ENCODE data around the gene C17orf58. TPM values are rescaled to one million over a fixed set of nuclear protein-coding genes. Genes with fewer than 3 reads are reported as not detected.

The C17orf58 gene
- total RNA-seq, 1 donor from 2014 or later, result 8.5 TPM

DNA sequence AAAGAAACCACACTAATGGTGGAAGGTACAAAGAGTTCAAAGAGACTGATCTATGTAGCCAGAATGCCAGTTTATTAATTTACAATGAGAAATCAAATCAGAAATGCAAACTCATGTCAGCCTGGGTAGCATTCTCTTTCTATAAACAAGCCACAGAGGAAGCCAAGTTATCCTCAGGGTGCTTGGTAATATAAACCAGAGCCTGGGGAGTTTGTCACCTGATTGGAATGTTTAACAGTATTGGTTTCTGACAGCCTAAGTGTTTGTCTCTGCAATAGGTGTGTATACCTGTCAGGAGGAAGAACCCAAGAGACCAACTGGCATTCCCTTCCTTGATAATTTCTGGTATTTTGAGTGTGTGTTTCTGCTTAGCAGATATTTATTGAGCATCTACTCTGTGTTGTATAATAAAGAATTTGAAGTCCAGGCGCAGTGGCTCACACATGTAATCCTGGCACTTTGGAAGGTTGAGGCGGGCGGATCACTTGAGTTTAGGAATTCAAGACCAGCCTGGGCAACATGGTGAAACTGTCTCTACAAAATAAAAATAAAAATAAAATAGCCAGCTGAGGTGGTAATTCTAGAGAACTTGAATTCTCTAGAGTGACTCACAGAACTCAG lies 3.1 kb upstream of the C17orf58 start:
- Histone ChIP-seq H3K4me3 (ENCODE audit: insufficient read depth, low read depth, low read length) (no peak overlapping the region), H3K9ac (ENCODE audit: low read length) (no peak overlapping the region), H3K36me3 (ENCODE audit: insufficient read depth, low read length) (no peaks in the 10 kb centered on the region), H3K27me3 (ENCODE audit: insufficient read depth, low read length) (no peaks in the 10 kb centered on the region), H3K79me2 (ENCODE audit: insufficient read depth, low read length) (no peaks in the 10 kb centered on the region), H3K4me1 (ENCODE audit: insufficient read depth, low read length) (peaks cover 13% of the 10 kb centered on the region), H4K20me1 (ENCODE audit: insufficient read depth, low read length) (no peaks in the 10 kb centered on the region), H3K9me3 (ENCODE audit: insufficient read depth, low read depth, low read length) (no peaks in the 10 kb centered on the region), H3K27ac (ENCODE audit: low read depth, low read length) (no peak overlapping the region), H2AFZ (ENCODE audit: low read depth, low read length) (no peak overlapping the region), H3K4me2 (ENCODE audit: low read length) (no peak overlapping the region)
- FAIRE-seq, result no peak
- Mint-ChIP-seq H3K4me3 (ENCODE audit: unreplicated experiment) (no peak overlapping the region), H3K27me3 (ENCODE audit: low read depth, unreplicated experiment) (peaks cover 9% of the 10 kb centered on the region), H3K4me1 (ENCODE audit: low read depth, unreplicated experiment) (peaks cover 13% of the 10 kb centered on the region), H3K27ac (ENCODE audit: unreplicated experiment) (no peak overlapping the region), H3K9me3 (ENCODE audit: unreplicated experiment) (no peaks in the 10 kb centered on the region), H3K36me3 (ENCODE audit: low read depth, unreplicated experiment) (no peaks in the 10 kb centered on the region)
- TF ChIP-seq EZH2 (IDR thresholded peaks at IDR 0.05; ENCODE audit: insufficient read depth, low read length), result no peak
- TF ChIP-seq, protein P1, sequence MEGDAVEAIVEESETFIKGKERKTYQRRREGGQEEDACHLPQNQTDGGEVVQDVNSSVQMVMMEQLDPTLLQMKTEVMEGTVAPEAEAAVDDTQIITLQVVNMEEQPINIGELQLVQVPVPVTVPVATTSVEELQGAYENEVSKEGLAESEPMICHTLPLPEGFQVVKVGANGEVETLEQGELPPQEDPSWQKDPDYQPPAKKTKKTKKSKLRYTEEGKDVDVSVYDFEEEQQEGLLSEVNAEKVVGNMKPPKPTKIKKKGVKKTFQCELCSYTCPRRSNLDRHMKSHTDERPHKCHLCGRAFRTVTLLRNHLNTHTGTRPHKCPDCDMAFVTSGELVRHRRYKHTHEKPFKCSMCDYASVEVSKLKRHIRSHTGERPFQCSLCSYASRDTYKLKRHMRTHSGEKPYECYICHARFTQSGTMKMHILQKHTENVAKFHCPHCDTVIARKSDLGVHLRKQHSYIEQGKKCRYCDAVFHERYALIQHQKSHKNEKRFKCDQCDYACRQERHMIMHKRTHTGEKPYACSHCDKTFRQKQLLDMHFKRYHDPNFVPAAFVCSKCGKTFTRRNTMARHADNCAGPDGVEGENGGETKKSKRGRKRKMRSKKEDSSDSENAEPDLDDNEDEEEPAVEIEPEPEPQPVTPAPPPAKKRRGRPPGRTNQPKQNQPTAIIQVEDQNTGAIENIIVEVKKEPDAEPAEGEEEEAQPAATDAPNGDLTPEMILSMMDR (IDR thresholded peaks at IDR 0.05; ENCODE audit: insufficient read depth, low read depth, low read length), result no peak
- no peak for DNase-seq (ENCODE audit: low read depth)

DNA sequence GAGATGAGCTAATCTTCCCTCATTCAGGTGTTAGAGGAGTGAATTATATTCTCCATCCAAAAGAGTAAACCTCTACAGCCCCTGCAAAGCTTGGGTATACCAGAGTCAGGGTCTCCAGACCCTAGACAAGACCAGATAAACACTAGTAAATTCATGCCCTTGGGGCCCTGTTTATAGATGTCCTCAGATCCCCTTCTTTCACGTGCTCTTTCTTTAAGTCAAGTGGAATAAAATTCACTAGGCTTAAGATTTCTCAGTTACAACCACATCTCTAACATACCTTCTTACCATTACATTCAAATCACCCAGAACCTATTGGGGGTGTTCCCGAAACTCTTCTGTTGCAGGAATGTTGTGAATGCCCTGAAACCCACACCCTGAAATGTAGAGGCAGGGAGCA lies 2.2 kb upstream of the C17orf58 start:
- Histone ChIP-seq H3K27ac (ENCODE audit: low read depth, low read length) (no peak overlapping the region), H4K20me1 (ENCODE audit: insufficient read depth, low read length) (no peaks in the 10 kb centered on the region), H3K4me2 (ENCODE audit: low read length) (no peak overlapping the region), H3K79me2 (ENCODE audit: insufficient read depth, low read length) (no peaks in the 10 kb centered on the region), H3K9ac (ENCODE audit: low read length) (no peak overlapping the region), H3K9me3 (ENCODE audit: insufficient read depth, low read depth, low read length) (no peaks in the 10 kb centered on the region), H3K4me3 (ENCODE audit: insufficient read depth, low read depth, low read length) (no peak overlapping the region), H2AFZ (ENCODE audit: low read depth, low read length) (no peak overlapping the region), H3K27me3 (ENCODE audit: insufficient read depth, low read length) (no peaks in the 10 kb centered on the region), H3K4me1 (ENCODE audit: insufficient read depth, low read length) (peaks cover 17% of the 10 kb centered on the region), H3K36me3 (ENCODE audit: insufficient read depth, low read length) (no peaks in the 10 kb centered on the region)
- no peak overlapping the region for H3K4me3 Mint-ChIP-seq (ENCODE audit: unreplicated experiment)
- H3K36me3 Mint-ChIP-seq (ENCODE audit: low read depth, unreplicated experiment), result no peaks in the 10 kb centered on the region
- H3K27me3 Mint-ChIP-seq (ENCODE audit: low read depth, unreplicated experiment), result peaks cover 9% of the 10 kb centered on the region
- DNase-seq (ENCODE audit: low read depth) (no peak), FAIRE-seq (peak; percentile 69)
- no peaks in the 10 kb centered on the region for H3K9me3 Mint-ChIP-seq (ENCODE audit: unreplicated experiment)
- H3K27ac Mint-ChIP-seq (ENCODE audit: unreplicated experiment), result no peak overlapping the region
- peaks cover 13% of the 10 kb centered on the region for H3K4me1 Mint-ChIP-seq (ENCODE audit: low read depth, unreplicated experiment)
- TF ChIP-seq, protein P1 (IDR thresholded peaks at IDR 0.05; ENCODE audit: insufficient read depth, low read depth, low read length), result no peak
- TF ChIP-seq EZH2 (IDR thresholded peaks at IDR 0.05; ENCODE audit: insufficient read depth, low read length), result no peak

DNA sequence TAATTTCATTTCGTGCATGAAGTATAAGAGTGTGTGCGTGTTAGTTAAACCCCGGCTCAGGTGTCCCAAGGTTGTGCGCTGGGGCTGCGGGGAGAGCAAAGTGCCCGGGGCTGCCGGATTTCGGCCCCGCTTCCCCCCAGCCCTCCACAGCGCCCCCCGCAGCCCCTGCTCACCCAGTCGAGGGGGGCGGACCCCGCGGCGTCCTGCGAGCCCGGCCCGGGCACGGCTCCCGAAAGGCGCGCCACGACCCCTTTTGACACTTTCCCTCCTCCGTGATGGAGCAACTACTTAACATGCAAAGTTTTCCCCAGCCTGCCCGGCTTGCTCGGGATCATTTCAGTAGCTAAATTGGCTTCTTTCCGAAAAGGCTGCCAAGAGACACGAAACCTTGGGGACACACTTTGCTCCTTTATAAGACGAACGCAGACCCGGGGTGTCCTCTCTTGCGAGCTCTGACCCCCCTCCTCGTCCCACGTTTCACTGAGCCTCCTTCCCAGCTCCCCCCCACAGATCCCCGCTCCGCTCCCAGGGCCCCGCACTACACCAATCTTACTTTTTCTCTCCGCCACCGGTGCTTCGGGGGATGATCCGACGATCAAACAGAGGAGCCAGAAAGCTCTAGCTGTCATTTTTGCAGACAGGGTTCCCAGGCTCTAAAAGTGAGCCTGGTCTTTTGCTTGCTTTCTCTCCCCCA lies 552 bp downstream of the C17orf58 start:
- H3K36me3 ChIP-seq (ENCODE audit: insufficient read depth, low read length), result no peaks in the 10 kb centered on the region
- peaks cover 23% of the 10 kb centered on the region for H3K4me1 ChIP-seq (ENCODE audit: insufficient read depth, low read length)
- DNase-seq (ENCODE audit: low read depth) (no peak), FAIRE-seq (no peak)
- no peaks in the 10 kb centered on the region for H3K79me2 ChIP-seq (ENCODE audit: insufficient read depth, low read length)
- H3K27me3 Mint-ChIP-seq (ENCODE audit: low read depth, unreplicated experiment), result peaks cover 9% of the 10 kb centered on the region
- H4K20me1 ChIP-seq (ENCODE audit: insufficient read depth, low read length), result no peaks in the 10 kb centered on the region
- H2AFZ ChIP-seq (ENCODE audit: low read depth, low read length), result peak overlapping the region; percentile 51
- H3K9ac ChIP-seq (ENCODE audit: low read length), result peak overlapping the region; percentile 73
- H3K27me3 ChIP-seq (ENCODE audit: insufficient read depth, low read length), result no peaks in the 10 kb centered on the region
- no peaks in the 10 kb centered on the region for H3K9me3 ChIP-seq (ENCODE audit: insufficient read depth, low read depth, low read length)
- no peak overlapping the region for H3K27ac ChIP-seq (ENCODE audit: low read depth, low read length)
- no peak for TF ChIP-seq EZH2 (IDR thresholded peaks at IDR 0.05; ENCODE audit: insufficient read depth, low read length)
- TF ChIP-seq, protein P1 (IDR thresholded peaks at IDR 0.05; ENCODE audit: insufficient read depth, low read depth, low read length), result no peak
- H3K36me3 Mint-ChIP-seq (ENCODE audit: low read depth, unreplicated experiment), result no peaks in the 10 kb centered on the region
- peak overlapping the region; percentile 99 for H3K4me2 ChIP-seq (ENCODE audit: low read length)
- H3K4me3 ChIP-seq (ENCODE audit: insufficient read depth, low read depth, low read length), result peak overlapping the region; percentile 71
- H3K4me3 Mint-ChIP-seq (ENCODE audit: unreplicated experiment), result peak overlapping the region; percentile 89
- no peaks in the 10 kb centered on the region for H3K9me3 Mint-ChIP-seq (ENCODE audit: unreplicated experiment)
- no peak overlapping the region for H3K27ac Mint-ChIP-seq (ENCODE audit: unreplicated experiment)
- peaks cover 13% of the 10 kb centered on the region for H3K4me1 Mint-ChIP-seq (ENCODE audit: low read depth, unreplicated experiment)
